Type B pancreatic cell (in vitro differentiated cells): ENCODE measurements around the gene PRR9. TPM values are rescaled to one million over a fixed set of nuclear protein-coding genes. Genes with fewer than 3 reads are reported as not detected.
"Not testable (repeated sequence)": the region's sequence is repeated elsewhere in the genome, so short reads cannot be mapped to it uniquely, and the experiment has no call there.

Experiments
- DNase-seq: peaks from one replicate; pipeline ENCODE4 v3.0.0; 2021; ENCODE audit warnings: mixed read lengths; ENCODE audit not compliant: unreplicated experiment; ENCODE audit errors: extremely low spot score
- H3K27ac Mint-ChIP-seq: 2 replicates; pipeline ENCODE4 v1.8.0; 2021; ENCODE audit warnings: mild to moderate bottlenecking, mixed read lengths
- H3K27me3 Mint-ChIP-seq: 2 replicates; pipeline ENCODE4 v1.8.0; 2021; ENCODE audit warnings: mixed read lengths
- H3K36me3 Mint-ChIP-seq: 2 replicates; pipeline ENCODE4 v1.8.0; 2021; ENCODE audit warnings: mixed read lengths
- H3K4me1 Mint-ChIP-seq: one replicate; pipeline ENCODE4 v1.8.0; 2021; ENCODE audit warnings: mixed read lengths; ENCODE audit not compliant: unreplicated experiment
- H3K4me3 Mint-ChIP-seq: 2 replicates; pipeline ENCODE4 v1.8.0; 2021; ENCODE audit warnings: mild to moderate bottlenecking, mixed read lengths
- H3K9me3 Mint-ChIP-seq: 2 replicates; pipeline ENCODE4 v1.8.0; 2021; ENCODE audit warnings: mixed read lengths
- CTCF ChIP-seq: fragments of 200-600 bp; sonication (generic); conservative IDR thresholded peaks from 2 replicates; pipeline ENCODE4 v1.5.0; 2021; ENCODE audit warnings: antibody characterized with exemption, mild to moderate bottlenecking
- total RNA-seq: library from RNA; stranded (reverse); gene quantifications from 2 replicates; pipeline ENCODE4 v1.2.1, GENCODE V29; 2021; ENCODE audit warnings: low replicate concordance

Gene PRR9
- total RNA-seq, 1 donor from 2014 or later: not detected

GRCh38 chr1:153220606-153221303, 3.4 kb downstream of the PRR9 start:
- peaks cover 37% of the 10 kb centered on the region for H3K27me3 Mint-ChIP-seq
- H3K4me3 Mint-ChIP-seq: no peak overlapping the region
- no peak for DNase-seq
- H3K27ac Mint-ChIP-seq: no peak overlapping the region
- no peaks in the 10 kb centered on the region for H3K36me3 Mint-ChIP-seq
- no peaks in the 10 kb centered on the region for H3K9me3 Mint-ChIP-seq
- TF ChIP-seq CTCF: no peak
- H3K4me1 Mint-ChIP-seq: peaks cover 4% of the 10 kb centered on the region

GRCh38 chr1:153223040-153223891, 5.9 kb downstream of the PRR9 start:
- not testable (repeated sequence) for H3K4me3 Mint-ChIP-seq, DNase-seq, H3K27ac Mint-ChIP-seq, H3K9me3 Mint-ChIP-seq, H3K36me3 Mint-ChIP-seq, H3K4me1 Mint-ChIP-seq
- TF ChIP-seq CTCF: peak; percentile 85
- peaks cover 26% of the 10 kb centered on the region for H3K27me3 Mint-ChIP-seq

- H3K4me1 Mint-ChIP-seq: peaks cover 4% of the 10 kb centered on the region
- H3K4me3 Mint-ChIP-seq: no peak overlapping the region
- no peak overlapping the region for H3K27ac Mint-ChIP-seq
- H3K27me3 Mint-ChIP-seq: peaks cover 35% of the 10 kb centered on the region
- TF ChIP-seq CTCF: no peak
- DNase-seq: no peak
- H3K9me3 Mint-ChIP-seq: no peaks in the 10 kb centered on the region
- H3K36me3 Mint-ChIP-seq: no peaks in the 10 kb centered on the region
Measured at GRCh38 chr1:153227810-153228209, 10.4 kb downstream of the PRR9 start.

GRCh38 chr1:153228491-153228890, 11.1 kb downstream of the PRR9 start:
- H3K36me3 Mint-ChIP-seq: no peaks in the 10 kb centered on the region
- peaks cover 32% of the 10 kb centered on the region for H3K27me3 Mint-ChIP-seq
- no peak overlapping the region for H3K4me3 Mint-ChIP-seq
- no peak overlapping the region for H3K27ac Mint-ChIP-seq
- no peaks in the 10 kb centered on the region for H3K4me1 Mint-ChIP-seq
- no peak for DNase-seq
- no peak for TF ChIP-seq CTCF
- no peaks in the 10 kb centered on the region for H3K9me3 Mint-ChIP-seq

- not testable (repeated sequence) for H3K4me1 Mint-ChIP-seq, DNase-seq, H3K36me3 Mint-ChIP-seq, H3K4me3 Mint-ChIP-seq, H3K9me3 Mint-ChIP-seq, H3K27ac Mint-ChIP-seq
- H3K27me3 Mint-ChIP-seq: peaks cover 27% of the 10 kb centered on the region
- peak; percentile 75 for TF ChIP-seq CTCF
Measured at GRCh38 chr1:153229076-153229829, 11.9 kb downstream of the PRR9 start.
